GM10266 (cell line): ENCODE data around the gene SAPCD2.

Source experiments
- DNase-seq: peaks from one replicate; pipeline ENCODE4 v3.0.0; 2012; ENCODE audit errors: extremely low spot score
- TF ChIP-seq, protein P1 (sequence below): IDR thresholded peaks from 2 replicates; pipeline ENCODE4 v1.5.1; 2012; ENCODE audit warnings: mild to moderate bottlenecking, low read depth; ENCODE audit not compliant: control insufficient read depth, insufficient read depth; ENCODE audit errors: missing control alignments

The SAPCD2 gene

DNA sequence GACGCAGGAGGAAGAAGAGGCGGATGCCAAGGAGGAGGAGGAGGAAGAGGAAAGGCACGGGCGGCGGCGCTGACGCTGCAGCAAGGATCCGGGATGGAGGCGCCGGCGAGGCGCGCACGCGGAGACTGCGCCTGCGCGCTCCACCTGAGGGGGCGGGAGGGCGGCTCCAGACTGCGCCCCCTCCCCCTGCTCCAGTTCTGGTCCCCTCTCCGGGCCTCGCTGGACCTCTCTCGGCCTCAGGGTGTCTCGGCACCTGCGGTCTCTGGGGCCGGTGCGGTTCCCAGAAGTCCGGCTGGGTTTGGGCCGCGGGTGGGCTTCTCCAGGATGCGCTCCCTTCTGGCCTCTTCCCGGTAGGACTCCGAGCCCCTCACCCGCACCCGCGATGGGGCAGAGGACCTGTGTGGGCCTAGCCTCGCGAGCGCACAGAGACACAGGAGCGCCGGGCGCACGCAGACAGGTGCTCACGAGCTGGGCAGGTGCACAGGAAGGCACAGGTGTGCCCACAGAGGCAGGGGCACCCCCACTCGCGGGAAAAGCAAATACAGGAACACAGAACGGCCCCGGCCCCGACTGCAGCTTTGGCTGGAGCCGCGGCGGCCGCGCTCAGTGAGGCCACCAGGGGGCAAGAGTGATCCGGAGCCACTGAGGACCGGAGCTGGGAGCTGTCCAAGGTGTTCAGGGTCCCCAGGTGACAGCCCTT, 24.1 kb downstream of the SAPCD2 start, which contains the start of gene NPDC1:
TSS of gene NPDC1 (minus strand) at position 90 of the 700 bp plus-strand sequence. CDS start 188 bp downstream, outside the sequence.
- TF ChIP-seq, protein P1, sequence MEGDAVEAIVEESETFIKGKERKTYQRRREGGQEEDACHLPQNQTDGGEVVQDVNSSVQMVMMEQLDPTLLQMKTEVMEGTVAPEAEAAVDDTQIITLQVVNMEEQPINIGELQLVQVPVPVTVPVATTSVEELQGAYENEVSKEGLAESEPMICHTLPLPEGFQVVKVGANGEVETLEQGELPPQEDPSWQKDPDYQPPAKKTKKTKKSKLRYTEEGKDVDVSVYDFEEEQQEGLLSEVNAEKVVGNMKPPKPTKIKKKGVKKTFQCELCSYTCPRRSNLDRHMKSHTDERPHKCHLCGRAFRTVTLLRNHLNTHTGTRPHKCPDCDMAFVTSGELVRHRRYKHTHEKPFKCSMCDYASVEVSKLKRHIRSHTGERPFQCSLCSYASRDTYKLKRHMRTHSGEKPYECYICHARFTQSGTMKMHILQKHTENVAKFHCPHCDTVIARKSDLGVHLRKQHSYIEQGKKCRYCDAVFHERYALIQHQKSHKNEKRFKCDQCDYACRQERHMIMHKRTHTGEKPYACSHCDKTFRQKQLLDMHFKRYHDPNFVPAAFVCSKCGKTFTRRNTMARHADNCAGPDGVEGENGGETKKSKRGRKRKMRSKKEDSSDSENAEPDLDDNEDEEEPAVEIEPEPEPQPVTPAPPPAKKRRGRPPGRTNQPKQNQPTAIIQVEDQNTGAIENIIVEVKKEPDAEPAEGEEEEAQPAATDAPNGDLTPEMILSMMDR, result peak; percentile 88
- peak; percentile 97 for DNase-seq

DNA sequence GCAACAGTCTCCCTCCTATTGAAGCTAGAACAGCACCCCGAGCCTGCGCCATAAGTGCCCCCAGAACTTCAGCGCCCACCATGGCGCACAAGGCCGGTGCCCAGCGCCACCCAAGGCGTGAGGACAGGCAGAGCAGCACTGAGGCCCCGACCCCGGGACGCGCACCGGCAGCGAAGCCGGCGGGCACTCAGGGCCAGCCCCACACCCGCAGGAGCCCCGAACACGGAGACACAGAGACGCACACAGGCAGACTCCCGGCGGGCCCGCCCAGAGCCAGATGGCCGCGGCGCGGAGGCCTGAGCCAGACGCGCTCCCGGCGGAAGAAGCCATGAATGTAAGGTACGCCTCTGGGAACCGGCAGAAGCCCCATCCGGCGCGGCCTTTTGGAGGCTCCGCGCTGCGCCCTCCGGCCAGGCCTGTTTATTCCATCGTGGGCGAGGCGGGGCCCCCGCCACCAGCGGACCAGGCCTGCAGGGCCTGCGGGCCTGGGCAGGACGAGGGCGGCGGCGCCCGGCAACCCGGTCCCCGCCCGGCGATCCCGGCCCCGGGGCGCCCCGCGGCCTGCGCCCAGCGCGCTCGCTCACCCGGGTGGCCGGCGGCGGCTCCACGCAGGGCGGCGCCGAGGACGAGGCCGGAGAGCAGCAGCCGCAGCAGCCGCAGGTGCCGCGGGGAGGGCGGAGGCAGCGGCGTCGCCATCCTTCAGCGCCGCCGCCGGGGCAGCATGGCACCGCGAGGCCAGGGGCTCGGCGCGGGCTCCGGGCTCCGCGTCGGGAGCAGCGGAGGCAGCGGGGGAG, 24.9 kb downstream of the SAPCD2 start:
- TF ChIP-seq, protein P1, result no peak
- DNase-seq, result no peak

DNA sequence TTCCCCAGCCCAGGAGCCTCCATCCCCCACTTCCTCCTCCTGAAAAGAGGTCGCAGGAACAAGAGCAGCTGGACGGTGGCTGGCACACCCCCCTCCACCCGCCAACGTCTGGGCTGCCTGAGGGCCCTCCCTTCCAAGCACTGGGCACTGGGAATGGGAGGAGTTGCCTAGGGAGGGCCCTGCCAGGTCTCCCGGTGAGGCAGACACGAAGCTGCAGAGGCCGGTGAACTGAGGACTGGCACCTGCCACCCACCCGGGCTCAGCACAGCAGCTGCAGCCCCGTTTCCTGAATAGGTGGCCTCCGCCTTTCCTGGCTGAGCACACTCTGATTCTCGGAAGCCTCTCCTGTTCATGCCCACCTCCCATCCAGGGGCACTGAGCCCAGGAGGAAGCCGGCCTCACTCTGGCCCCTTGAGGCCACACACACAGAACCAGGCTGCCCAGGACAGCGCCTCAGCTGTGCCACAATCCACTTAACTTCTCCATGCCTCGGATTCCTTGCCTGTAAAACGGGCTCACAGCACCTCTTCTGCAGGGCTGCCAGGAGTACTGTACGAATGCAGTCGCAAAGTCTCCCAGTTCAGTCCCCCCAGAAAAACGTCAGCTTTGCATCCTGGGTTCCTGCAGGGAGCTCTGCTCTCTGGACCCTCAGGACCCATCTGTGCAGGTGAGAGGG, 25.7 kb downstream of the SAPCD2 start:
- TF ChIP-seq, protein P1, result no peak
- DNase-seq, result no peak

DNA sequence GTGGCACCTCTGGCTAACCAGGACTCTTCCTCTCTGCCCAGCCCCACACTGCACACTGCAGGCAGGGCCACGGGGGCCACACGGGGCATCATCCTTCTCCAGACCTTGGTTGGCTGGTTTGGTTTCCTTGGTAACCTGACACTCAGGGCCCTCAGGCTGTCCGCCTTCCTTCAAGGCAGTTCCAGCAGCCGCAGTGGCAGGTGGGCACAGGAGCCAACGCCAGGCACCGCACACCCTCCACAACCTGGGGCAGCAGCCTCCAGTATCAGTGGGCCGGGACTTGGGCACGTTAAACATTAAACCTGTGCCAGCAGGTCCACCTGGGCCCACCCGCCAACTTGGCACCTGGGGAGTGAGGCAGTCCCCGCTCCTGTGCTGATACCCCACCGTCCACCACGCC, 26.3 kb downstream of the SAPCD2 start:
- DNase-seq, result no peak
- TF ChIP-seq, protein P1, result no peak

DNA sequence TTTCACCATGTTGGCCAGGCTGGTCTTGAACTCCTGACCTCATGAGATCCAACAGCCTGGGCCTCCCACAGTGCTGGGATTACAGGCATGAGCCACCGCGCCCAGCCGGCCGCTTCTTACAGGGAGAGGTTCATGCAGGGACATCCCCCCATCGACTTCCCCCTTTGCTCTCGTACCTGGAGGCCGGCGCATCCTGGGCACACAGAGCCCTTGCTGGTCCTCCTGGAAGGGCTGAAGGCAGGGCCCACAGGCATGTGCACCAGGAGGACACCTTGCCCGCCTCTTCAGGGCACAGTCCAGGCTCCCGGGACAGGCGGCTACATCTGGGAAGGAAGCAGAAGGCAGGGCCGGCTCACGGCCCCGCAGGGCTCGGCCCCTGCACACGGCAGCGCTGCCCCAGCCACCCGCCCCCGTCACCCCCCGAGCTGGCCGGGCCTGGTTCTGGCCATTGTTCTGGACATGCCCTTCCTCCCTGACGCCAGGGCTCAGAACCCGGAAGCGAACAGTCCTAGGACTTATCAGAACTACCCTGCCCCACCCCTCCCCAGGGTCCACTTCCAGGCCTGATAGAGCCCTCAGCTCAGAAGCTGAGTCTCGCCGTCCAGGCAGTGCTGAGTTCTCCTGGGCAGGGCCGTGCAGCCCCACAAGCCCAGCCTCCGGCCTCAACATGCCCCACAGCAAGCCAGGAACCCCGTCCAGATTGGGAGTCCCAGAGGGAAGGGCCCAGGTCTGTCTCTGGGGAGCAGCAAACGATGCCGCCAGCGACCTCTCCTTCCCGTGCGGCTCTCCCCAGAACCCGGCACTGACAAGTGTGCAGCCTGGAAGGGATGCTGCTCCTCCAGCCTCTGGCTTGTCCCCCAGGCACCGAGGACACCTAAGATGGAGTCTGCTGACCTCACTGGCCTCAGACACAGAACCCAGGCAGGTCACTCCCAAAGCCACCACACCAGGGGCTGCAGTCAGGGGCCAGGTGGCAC, 27.3 kb downstream of the SAPCD2 start:
- TF ChIP-seq, protein P1, result no peak
- no peak for DNase-seq

DNA sequence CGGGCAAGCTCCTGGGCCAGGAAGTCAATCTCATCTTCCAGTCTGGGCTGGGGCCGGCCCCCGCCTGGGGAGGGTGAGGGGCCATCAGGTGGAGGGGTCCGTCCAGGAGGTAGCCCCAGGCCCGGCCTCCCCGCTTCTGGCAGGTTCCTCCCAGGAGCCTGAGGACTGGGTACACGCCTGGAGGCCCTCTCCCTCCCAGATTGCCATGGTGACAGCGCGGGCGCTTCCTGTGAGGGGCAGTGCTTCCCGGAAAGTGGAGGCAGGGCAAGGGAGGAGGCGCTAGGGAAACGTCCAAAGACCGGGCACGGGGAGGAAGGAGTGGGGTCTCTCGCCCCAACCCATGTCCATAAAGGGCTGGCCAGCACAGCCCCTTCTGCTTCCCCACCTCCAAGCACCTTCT, 29.2 kb downstream of the SAPCD2 start:
- DNase-seq, result no peak

More for the DNA sequence above, 29.2 kb downstream of the SAPCD2 start:
- TF ChIP-seq, protein P1, result no peak
